COLO668 (cell line): ENCODE data around the gene DYNC1H1.
"Not testable (repeated sequence)": the region's sequence is repeated elsewhere in the genome, so short reads cannot be mapped to it uniquely, and the experiment has no call there.

Experiments used
- DNase-seq: peaks from one replicate; lab custom pipeline; 2025; ENCODE audit not compliant: unreplicated experiment; lab: John Stamatoyannopoulos, UW

The DYNC1H1 gene

GRCh38 chr14:102058146-102058545 lies 93.8 kb downstream of the DYNC1H1 start:
- DNase-seq, result no peak

- no peak for DNase-seq
Measured at GRCh38 chr14:102058961-102059360, 94.6 kb downstream of the DYNC1H1 start.

- DNase-seq, result peak; percentile 74
Measured at GRCh38 chr14:102063109-102063807, 98.9 kb downstream of the DYNC1H1 start.

GRCh38 chr14:102063808-102064429 lies 99.5 kb downstream of the DYNC1H1 start:
- DNase-seq, result no peak

- DNase-seq, result not testable (repeated sequence)
Measured at GRCh38 chr14:102064590-102064989, 100.2 kb downstream of the DYNC1H1 start.

- no peak for DNase-seq
Measured at GRCh38 chr14:102066041-102066451, 101.7 kb downstream of the DYNC1H1 start.

GRCh38 chr14:102071283-102071998 lies 107.1 kb downstream of the DYNC1H1 start:
- no peak for DNase-seq

- no peak for DNase-seq
Measured at GRCh38 chr14:102074415-102074964, 110.1 kb downstream of the DYNC1H1 start.

GRCh38 chr14:102075155-102075554 lies 110.8 kb downstream of the DYNC1H1 start:
- DNase-seq, result no peak

- no peak for DNase-seq
Measured at GRCh38 chr14:102077382-102077709, 113.0 kb downstream of the DYNC1H1 start.

- DNase-seq, result not testable (repeated sequence)
Measured at GRCh38 chr14:102078361-102078791, 114.0 kb downstream of the DYNC1H1 start.

GRCh38 chr14:102078831-102079699 lies 114.7 kb downstream of the DYNC1H1 start:
- no peak for DNase-seq

- no peak for DNase-seq
Measured at GRCh38 chr14:102079700-102079979, 115.3 kb downstream of the DYNC1H1 start.

GRCh38 chr14:102080183-102081080 lies 116.1 kb downstream of the DYNC1H1 start:
- DNase-seq, result no peak

- DNase-seq, result no peak
Measured at GRCh38 chr14:102081231-102082080, 117.1 kb downstream of the DYNC1H1 start.

GRCh38 chr14:102084522-102084921 lies 120.1 kb downstream of the DYNC1H1 start:
- not testable (repeated sequence) for DNase-seq

- DNase-seq, result no peak
Measured at GRCh38 chr14:102084931-102085330, 120.6 kb downstream of the DYNC1H1 start.

GRCh38 chr14:102085488-102085887 lies 121.1 kb downstream of the DYNC1H1 start:
- DNase-seq, result no peak
